ENCODE results near the gene ROBO1. TPM values are rescaled to one million over a fixed set of nuclear protein-coding genes. Genes with fewer than 3 reads are reported as not detected.

The ROBO1 gene
- total RNA-seq, 2 experiments from 2014 or later, result 1.6 to 2.1 TPM

- CTCF ChIA-PET, result no interaction called here
- POLR2A ChIA-PET, result no interaction called here
These were observed 642.3 kb downstream of the ROBO1 start for GRCh38 chr3:79125313-79125984.

- POLR2A ChIA-PET, result no interaction called here
- CTCF ChIA-PET, result no interaction called here
These were observed 652.3 kb downstream of the ROBO1 start for GRCh38 chr3:79115458-79115857.

GRCh38 chr3:79113876-79114275 is 653.9 kb downstream of the ROBO1 start:
- CTCF ChIA-PET, result no interaction called here

GRCh38 chr3:79111375-79112052 is 656.3 kb downstream of the ROBO1 start:
- ChIA-PET CTCF (no interaction called here), POLR2A (no interaction called here)

More at GRCh38 chr3:79113876-79114275, 653.9 kb downstream of the ROBO1 start:
- POLR2A ChIA-PET, result no interaction called here

- ChIA-PET POLR2A (no interaction called here), CTCF (interaction anchor here (0.7 kb wide), 1 partner anchor 252 kb away, joined by 3 read pairs; no protein-coding TSS in a partner anchor)
These were observed 658.0 kb downstream of the ROBO1 start for GRCh38 chr3:79109754-79110153.

GRCh38 chr3:79103307-79103706 is 664.5 kb downstream of the ROBO1 start:
- ChIA-PET POLR2A (no interaction called here), CTCF (no interaction called here)

GRCh38 chr3:79097964-79098660 is 669.7 kb downstream of the ROBO1 start:
- ChIA-PET POLR2A (no interaction called here), CTCF (no interaction called here)

- ChIA-PET CTCF (no interaction called here), POLR2A (no interaction called here)
These were observed 673.1 kb downstream of the ROBO1 start for GRCh38 chr3:79094654-79095053.

GRCh38 chr3:79086514-79086913 is 681.3 kb downstream of the ROBO1 start:
- ChIA-PET POLR2A (no interaction called here), CTCF (interaction anchor here (0.5 kb wide), 1 partner anchor 427 kb away, joined by 3 read pairs; no protein-coding TSS in a partner anchor)

- ChIA-PET CTCF (no interaction called here), POLR2A (no interaction called here)
These were observed 682.6 kb downstream of the ROBO1 start for GRCh38 chr3:79085171-79085570.

- ChIA-PET POLR2A (no interaction called here), CTCF (no interaction called here)
These were observed 686.5 kb downstream of the ROBO1 start for GRCh38 chr3:79081335-79081734.

GRCh38 chr3:79074558-79074957 is 693.2 kb downstream of the ROBO1 start:
- ChIA-PET CTCF (no interaction called here), POLR2A (no interaction called here)

- POLR2A ChIA-PET, result no interaction called here
These were observed 700.1 kb downstream of the ROBO1 start for GRCh38 chr3:79067734-79068133.

GRCh38 chr3:79066481-79066880 is 701.3 kb downstream of the ROBO1 start:
- POLR2A ChIA-PET, result no interaction called here
- CTCF ChIA-PET, result no interaction called here

More at GRCh38 chr3:79067734-79068133, 700.1 kb downstream of the ROBO1 start:
- CTCF ChIA-PET, result no interaction called here

GRCh38 chr3:79063624-79064023 is 704.2 kb downstream of the ROBO1 start:
- ChIA-PET CTCF (no interaction called here), POLR2A (no interaction called here)

- ChIA-PET CTCF (no interaction called here), POLR2A (no interaction called here)
These were observed 710.0 kb downstream of the ROBO1 start for GRCh38 chr3:79057756-79058155.

GRCh38 chr3:79056498-79056897 is 711.3 kb downstream of the ROBO1 start:
- POLR2A ChIA-PET, result no interaction called here

GRCh38 chr3:79052054-79052681 is 715.6 kb downstream of the ROBO1 start:
- POLR2A ChIA-PET, result no interaction called here
- CTCF ChIA-PET, result no interaction called here

More at GRCh38 chr3:79056498-79056897, 711.3 kb downstream of the ROBO1 start:
- CTCF ChIA-PET, result no interaction called here

- ChIA-PET CTCF (no interaction called here), POLR2A (no interaction called here)
These were observed 720.2 kb downstream of the ROBO1 start for GRCh38 chr3:79047581-79047980.

- POLR2A ChIA-PET, result no interaction called here
- CTCF ChIA-PET, result no interaction called here
These were observed 726.2 kb downstream of the ROBO1 start for GRCh38 chr3:79041621-79042020.

GRCh38 chr3:79040701-79041100 is 727.1 kb downstream of the ROBO1 start:
- ChIA-PET POLR2A (no interaction called here), CTCF (no interaction called here)
